HCT116 (cell line): ENCODE results near the gene FAM9A. TPM values are rescaled to one million over a fixed set of nuclear protein-coding genes. Genes with fewer than 3 reads are reported as not detected.

Experiments
- ATAC-seq: fragments of 200-7000 bp; cut with Tn5 transposase; 2 replicates; pipeline ENCODE4 v1.9.1; 2020; ENCODE audit warnings: mild to moderate bottlenecking, moderate library complexity
- BruUV-seq: library from RNA; stranded (reverse); fragments of 400-500 nt; replicated peaks from 2 replicates; lab custom pipeline; 2021; lab: Mats Ljungman, UMichigan
- CTCF ChIA-PET: fragments of 300-600 bp; sonication (Branson Sonifier 250); formaldehyde crosslinking; loops from one replicate; lab custom pipeline; 2021; ENCODE audit warnings: antibody characterized with exemption; lab: Charles Lee
- POLR2A ChIA-PET: fragments of 300-600, 350-600 bp; sonication (Branson Sonifier 250); formaldehyde crosslinking; loops from one replicate; lab custom pipeline; 2021; ENCODE audit warnings: antibody characterized with exemption; lab: Charles Lee
- RAD21 ChIA-PET, 2 experiments: fragments of 300-600 bp; sonication (Branson Sonifier 250); formaldehyde crosslinking; loops; one replicate each; lab custom pipeline; 2023; ENCODE audit warnings: low total read pairs in 2 of 2; ENCODE audit not compliant: uncharacterized antibody in 2 of 2, unreplicated experiment in 2 of 2, low non-redundant PET in 1 of 2; lab: Charles Lee
- DNase-seq: peaks from one replicate; pipeline ENCODE4 v3.0.0-alpha.2; 2010; ENCODE audit warnings: low read depth, low spot score
- H2AFZ ChIP-seq: fragments of 200-600 bp; shearing (Covaris generic), sonication (generic); 2 replicates; pipeline ENCODE4 v1.6.1; 2017; ENCODE audit warnings: low read depth, mixed run types, mixed read lengths, antibody characterized with exemption, low read length; ENCODE audit not compliant: poor library complexity, severe bottlenecking
- H3K27ac ChIP-seq: 2 replicates; pipeline ENCODE4 v1.5.1; 2012; ENCODE audit warnings: low read depth, low read length
- H3K27me3 ChIP-seq: fragments of 200-600 bp; sonication (generic); 2 replicates; pipeline ENCODE4 v1.6.1; 2016; ENCODE audit warnings: mixed run types, low read length, mixed read lengths; ENCODE audit not compliant: insufficient read depth
- H3K36me3 ChIP-seq, 2 experiments: fragments of 200-500 bp in 1 of 2; fragments of 200-600 bp in 1 of 2; sonication (Bioruptor generic) in 1 of 2; sonication (generic) in 1 of 2; 2 replicates each; pipeline versions ENCODE4 v1.5.1 to v1.6.1; 2014 to 2016; ENCODE audit warnings: low read length in 2 of 2, inconsistent platforms in 1 of 2, mixed read lengths in 1 of 2, mixed run types in 1 of 2; ENCODE audit not compliant: insufficient read depth in 2 of 2, control insufficient read depth in 1 of 2
- H3K4me1 ChIP-seq, 2 experiments: fragments of 200-600 bp in 1 of 2; sonication (generic) in 1 of 2; 2 replicates each; pipeline versions ENCODE4 v1.5.1 to v1.6.1; 2012 to 2017; ENCODE audit warnings: low read length in 2 of 2, inconsistent platforms in 1 of 2, mild to moderate bottlenecking in 1 of 2, mixed read lengths in 1 of 2, mixed run types in 1 of 2, moderate library complexity in 1 of 2; ENCODE audit not compliant: insufficient read depth in 2 of 2, control insufficient read depth in 1 of 2
- H3K4me2 ChIP-seq: fragments of 200-600 bp; sonication (generic); 2 replicates; pipeline ENCODE4 v1.6.1; 2017; ENCODE audit warnings: mixed run types, low read length, mixed read lengths
- H3K4me3 ChIP-seq, 2 experiments: fragments of 200-600 bp in 1 of 2; sonication (generic) in 1 of 2; replicated peaks in 1 of 2; 2 replicates each; pipeline ENCODE4 v1.5.1; 2011 to 2016; ENCODE audit warnings: low read length in 2 of 2, control low read depth in 1 of 2, low read depth in 1 of 2, mild to moderate bottlenecking in 1 of 2, mixed read lengths in 1 of 2, mixed run types in 1 of 2
- H3K79me2 ChIP-seq: fragments of 200-600 bp; sonication (generic); 2 replicates; pipeline ENCODE4 v1.6.1; 2017; ENCODE audit warnings: mild to moderate bottlenecking, mixed run types, low read length, moderate library complexity, mixed read lengths; ENCODE audit not compliant: insufficient read depth
- H3K9ac ChIP-seq: fragments of 200-600 bp; sonication (generic); 2 replicates; pipeline ENCODE4 v1.6.1; 2016; ENCODE audit warnings: low read length, mixed read lengths
- H3K9me2 ChIP-seq: fragments of 200-600 bp; sonication (generic), shearing (Covaris generic); 2 replicates; pipeline ENCODE4 v1.6.1; 2017; ENCODE audit warnings: mixed run types, mild to moderate bottlenecking, moderate library complexity; ENCODE audit not compliant: insufficient read depth
- H3K9me3 ChIP-seq, 2 experiments: fragments of 200-500 bp in 1 of 2; fragments of 200-600 bp in 1 of 2; sonication (Bioruptor generic) in 1 of 2; sonication (generic) in 1 of 2; 2 replicates each; pipeline ENCODE4 v1.6.1; 2014 to 2017; ENCODE audit warnings: low read length in 2 of 2, mixed read lengths in 2 of 2, inconsistent platforms in 1 of 2, low read depth in 1 of 2, mild to moderate bottlenecking in 1 of 2, mixed run types in 1 of 2, moderate library complexity in 1 of 2; ENCODE audit not compliant: control insufficient read depth in 1 of 2, insufficient read depth in 1 of 2
- H4K20me1 ChIP-seq: fragments of 200-600 bp; sonication (generic), shearing (Covaris generic); 2 replicates; pipeline ENCODE4 v1.6.1; 2017; ENCODE audit warnings: mixed run types, mild to moderate bottlenecking, moderate library complexity; ENCODE audit not compliant: insufficient read depth
- CEBPB ChIP-seq: IDR thresholded peaks from 2 replicates; pipeline ENCODE4 v1.6.1; 2012; ENCODE audit warnings: low read depth
- MAX ChIP-seq: IDR thresholded peaks from 2 replicates; pipeline ENCODE4 v1.6.1; 2012
- POLR2AphosphoS5 ChIP-seq: IDR thresholded peaks from 2 replicates; pipeline ENCODE4 v1.6.1; 2011; ENCODE audit warnings: mild to moderate bottlenecking, low read depth, low read length, moderate library complexity
- REST ChIP-seq: IDR thresholded peaks from 2 replicates; pipeline ENCODE4 v1.6.1; 2012; ENCODE audit warnings: low read depth
- SP1 ChIP-seq: IDR thresholded peaks from 2 replicates; pipeline ENCODE4 v1.6.1; 2012; ENCODE audit warnings: low read depth
- SRF ChIP-seq: IDR thresholded peaks from 2 replicates; pipeline ENCODE4 v1.6.1; 2012; ENCODE audit warnings: low read depth
- intact Hi-C: fragments of 100-400 bp; cut with micrococcal nuclease; formaldehyde crosslinking; loops from 2 replicates; pipeline ENCODE4 v1.10.0; 2022
- total RNA-seq: library from RNA; stranded (reverse); gene quantifications from one replicate; pipeline ENCODE4 v1.2.1, GENCODE V29; 2021; ENCODE audit not compliant: unreplicated experiment

The FAM9A gene
- total RNA-seq, 1 experiment from 2014 or later = not detected

- no peak overlapping the region for H3K9ac ChIP-seq
- BruUV-seq = no TSS peak
- RAD21 ChIA-PET = no interaction called here
- H3K4me2 ChIP-seq = no peak overlapping the region
- H3K36me3 ChIP-seq = no peaks in the 10 kb centered on the region
- H3K9me3 ChIP-seq = no peaks in the 10 kb centered on the region
- H3K4me3 ChIP-seq = no peak overlapping the region
- CTCF ChIA-PET = no interaction called here
- H4K20me1 ChIP-seq = no peaks in the 10 kb centered on the region
- H3K79me2 ChIP-seq = no peaks in the 10 kb centered on the region
- H3K4me1 ChIP-seq = no peaks in the 10 kb centered on the region
- POLR2A ChIA-PET = no interaction called here
- H2AFZ ChIP-seq = no peak overlapping the region
- no peaks in the 10 kb centered on the region for H3K9me2 ChIP-seq
- intact Hi-C loops = no loop called here
- DNase-seq (no peak), ATAC-seq (no peak)
- no peak overlapping the region for H3K27ac ChIP-seq
- TF ChIP-seq POLR2AphosphoS5 (no peak), MAX (no peak), CEBPB (no peak)
- TF ChIP-seq, all 23 proteins: peak for 0
- no peaks in the 10 kb centered on the region for H3K27me3 ChIP-seq
Measured at GRCh38 chrX:8847360-8847759, 46.2 kb upstream of the FAM9A start.

- H3K4me1 ChIP-seq = no peaks in the 10 kb centered on the region
- ChIA-PET RAD21 (no interaction called here), CTCF (no interaction called here), POLR2A (no interaction called here)
- H3K4me3 ChIP-seq = no peak overlapping the region
- H4K20me1 ChIP-seq = no peaks in the 10 kb centered on the region
- ATAC-seq (no peak), DNase-seq (no peak)
- no peak overlapping the region for H3K4me2 ChIP-seq
- no peaks in the 10 kb centered on the region for H3K79me2 ChIP-seq
- no peak overlapping the region for H3K9ac ChIP-seq
- H3K9me2 ChIP-seq = no peaks in the 10 kb centered on the region
- no peak overlapping the region for H2AFZ ChIP-seq
- intact Hi-C loops = no loop called here
- no peak overlapping the region for H3K27ac ChIP-seq
- TF ChIP-seq SRF (no peak), SP1 (no peak), CEBPB (no peak), REST (no peak), POLR2AphosphoS5 (no peak)
- H3K27me3 ChIP-seq = no peaks in the 10 kb centered on the region
- no peaks in the 10 kb centered on the region for H3K9me3 ChIP-seq
- H3K36me3 ChIP-seq = no peaks in the 10 kb centered on the region
- no TSS peak for BruUV-seq
Measured at GRCh38 chrX:8846266-8846665, 45.1 kb upstream of the FAM9A start.
